Kidney epithelial cell (primary cell): Measurements from ENCODE around the gene TMEM91. TPM values are rescaled to one million over a fixed set of nuclear protein-coding genes. Genes with fewer than 3 reads are reported as not detected.
"Not testable (repeated sequence)": the region's sequence is repeated elsewhere in the genome, so short reads cannot be mapped to it uniquely, and the experiment has no call there.

Experiments
- DNase-seq: peaks from one replicate; pipeline ENCODE4 v3.0.0-alpha.2; 2010; ENCODE audit warnings: low read depth
- H3K27me3 ChIP-seq: 2 replicates; pipeline ENCODE4 v1.6.0; 2011; ENCODE audit warnings: low read length; ENCODE audit not compliant: control insufficient read depth, insufficient read depth
- H3K36me3 ChIP-seq: 2 replicates; pipeline ENCODE4 v1.5.1; 2011; ENCODE audit warnings: low read length; ENCODE audit not compliant: control insufficient read depth, insufficient read depth
- H3K4me3 ChIP-seq: 2 replicates; pipeline ENCODE4 v1.5.1; 2011; ENCODE audit warnings: low read depth, mild to moderate bottlenecking, control low read depth, low read length
- CTCF ChIP-seq: IDR thresholded peaks from 2 replicates; pipeline ENCODE4 v1.5.1; 2011; ENCODE audit warnings: mild to moderate bottlenecking, moderate library complexity, low read length, control low read depth, inconsistent platforms; ENCODE audit not compliant: insufficient read depth, poor library complexity, severe bottlenecking
- total RNA-seq: library from RNA; depleted of rRNA; stranded (reverse); fragments of >200 nt; gene quantifications from 2 replicates; pipeline ENCODE4 v1.2.3, GENCODE V29; 2015

The TMEM91 gene
- total RNA-seq, 1 donor from 2014 or later, result 1.6 TPM

DNA sequence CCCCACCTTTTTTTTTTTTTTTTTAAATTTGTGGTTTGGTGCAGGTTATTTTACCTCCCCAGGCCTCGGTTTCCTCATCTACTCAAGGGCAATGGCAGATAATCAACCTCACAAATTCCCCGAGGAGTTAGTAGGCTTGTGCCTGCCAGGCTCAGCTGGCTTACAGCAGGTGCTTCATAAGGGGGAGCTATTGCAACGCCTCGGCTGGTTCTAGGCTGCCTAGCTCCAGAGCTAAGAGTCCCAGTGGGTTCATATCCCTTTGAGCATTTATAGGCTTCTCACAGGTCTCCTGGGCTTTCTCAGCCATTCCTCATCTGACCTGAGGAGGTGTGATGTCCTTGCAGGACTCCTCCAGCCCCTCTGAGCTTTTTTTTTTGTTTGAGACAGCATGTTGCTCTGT is 31.9 kb downstream of the TMEM91 start:
- Histone ChIP-seq H3K36me3 (no peaks in the 10 kb centered on the region), H3K4me3 (no peak overlapping the region), H3K27me3 (no peaks in the 10 kb centered on the region)
- no peak for DNase-seq
- TF ChIP-seq CTCF, result no peak

GRCh38 chr19:41408846-41409245 is 32.5 kb downstream of the TMEM91 start:
- not testable (repeated sequence) for DNase-seq, H3K27me3 ChIP-seq, H3K4me3 ChIP-seq, H3K36me3 ChIP-seq

- no peaks in the 10 kb centered on the region for H3K36me3 ChIP-seq
- no peak overlapping the region for H3K4me3 ChIP-seq
- DNase-seq, result peak; percentile 56
- H3K27me3 ChIP-seq, result no peaks in the 10 kb centered on the region
- no peak for TF ChIP-seq CTCF
These were observed 33.0 kb downstream of the TMEM91 start for GRCh38 chr19:41409288-41409687.

DNA sequence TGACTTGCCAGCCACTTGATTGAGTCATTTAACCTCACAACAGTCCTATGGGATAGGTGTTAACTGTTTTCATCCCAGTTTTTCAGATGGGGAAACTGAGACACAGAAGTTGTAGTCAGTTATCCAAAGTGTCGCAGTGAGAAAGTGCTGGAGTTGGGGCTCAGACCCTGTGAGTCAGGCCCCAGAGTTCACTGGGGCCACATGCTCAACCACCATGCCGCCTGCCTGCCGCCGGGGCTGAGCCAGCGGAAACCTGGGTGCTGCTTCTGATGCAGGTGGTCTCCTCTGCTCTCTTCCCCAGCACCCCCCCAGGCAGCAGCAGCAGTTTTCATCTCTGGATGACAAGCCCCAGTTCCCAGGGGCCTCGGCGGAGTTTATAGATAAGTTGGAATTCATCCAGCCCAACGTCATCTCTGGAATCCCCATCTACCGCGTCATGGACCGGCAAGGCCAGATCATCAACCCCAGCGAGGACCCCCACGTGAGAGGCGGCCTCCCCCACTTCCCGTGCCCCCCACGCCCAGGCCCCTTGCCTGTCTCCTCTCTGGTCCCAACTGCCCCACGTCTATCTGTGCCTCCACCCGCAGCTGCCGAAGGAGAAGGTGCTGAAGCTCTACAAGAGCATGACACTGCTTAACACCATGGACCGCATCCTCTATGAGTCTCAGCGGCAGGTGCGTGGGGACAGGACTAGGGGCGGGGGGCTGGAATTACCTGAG is 34.2 kb downstream of the TMEM91 start:
- H3K36me3 ChIP-seq, result no peaks in the 10 kb centered on the region
- no peaks in the 10 kb centered on the region for H3K27me3 ChIP-seq
- no peak overlapping the region for H3K4me3 ChIP-seq
- DNase-seq, result no peak
- no peak for TF ChIP-seq CTCF

- no peak for TF ChIP-seq CTCF
- Histone ChIP-seq H3K36me3 (no peaks in the 10 kb centered on the region), H3K27me3 (no peaks in the 10 kb centered on the region), H3K4me3 (no peak overlapping the region)
- DNase-seq, result no peak
These were observed 35.0 kb downstream of the TMEM91 start for GRCh38 chr19:41411100-41411967.

DNA sequence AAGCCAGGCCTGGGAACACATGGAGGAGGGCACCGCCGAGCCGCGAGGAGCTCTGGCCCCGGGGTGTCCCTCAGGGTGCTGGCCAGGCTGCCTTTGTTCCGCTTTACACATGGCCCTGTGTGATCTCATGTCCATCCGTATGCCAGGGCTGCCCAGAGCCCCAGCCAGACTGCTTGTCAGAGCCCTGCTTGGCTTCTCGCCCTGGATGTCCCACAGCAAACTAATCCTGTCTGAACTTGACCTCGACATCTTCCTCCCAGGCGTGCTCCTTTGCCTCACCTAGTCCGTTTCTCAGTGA is 35.6 kb downstream of the TMEM91 start:
- Histone ChIP-seq H3K4me3 (no peak overlapping the region), H3K36me3 (no peaks in the 10 kb centered on the region), H3K27me3 (no peaks in the 10 kb centered on the region)
- DNase-seq, result no peak
- no peak for TF ChIP-seq CTCF
